ENCODE measurements around the gene TMEM145.
"Not testable (repeated sequence)": the region's sequence is repeated elsewhere in the genome, so short reads cannot be mapped to it uniquely, and the experiment has no call there.

The TMEM145 gene

GRCh38 chr19:42313096-42313839 is at the start of gene TMEM145:
Gene TMEM145, plus strand, starts transcription at chr19:42313309. Its CDS starts 68 bp downstream, at chr19:42313377.
- DNase-seq, result peak; percentile 62

- not testable (repeated sequence) for DNase-seq
Observed at GRCh38 chr19:42266105-42266504, 47.0 kb upstream of the TMEM145 start.

GRCh38 chr19:42266928-42267603 is 46.0 kb upstream of the TMEM145 start:
- not testable (repeated sequence) for DNase-seq

GRCh38 chr19:42267644-42268141 is 45.4 kb upstream of the TMEM145 start:
- DNase-seq, result no peak

- DNase-seq, result peak; percentile 100
Observed at GRCh38 chr19:42268142-42268703, 44.9 kb upstream of the TMEM145 start.

GRCh38 chr19:42268704-42269477 is 44.2 kb upstream of the TMEM145 start, which contains the start of gene CIC:
Gene CIC, plus strand, starts transcription at chr19:42269252. Its CDS starts 2,532 bp downstream, at chr19:42271784.
- DNase-seq, result peak; percentile 100

- DNase-seq, result peak; percentile 34
Observed at GRCh38 chr19:42269478-42270345, 43.4 kb upstream of the TMEM145 start.

GRCh38 chr19:42270346-42271044 is 42.6 kb upstream of the TMEM145 start:
- peak; percentile 55 for DNase-seq

GRCh38 chr19:42271045-42271419 is 42.1 kb upstream of the TMEM145 start:
- DNase-seq, result no peak

- DNase-seq, result peak; percentile 23
Observed at GRCh38 chr19:42271861-42272534, 41.1 kb upstream of the TMEM145 start.

- DNase-seq, result no peak
Observed at GRCh38 chr19:42272535-42272897, 40.6 kb upstream of the TMEM145 start.

GRCh38 chr19:42272989-42273406 is 40.1 kb upstream of the TMEM145 start:
- DNase-seq, result no peak

GRCh38 chr19:42273407-42274064 is 39.6 kb upstream of the TMEM145 start:
- DNase-seq, result peak; percentile 31

- DNase-seq, result peak; percentile 24
Observed at GRCh38 chr19:42274065-42274682, 38.9 kb upstream of the TMEM145 start.

GRCh38 chr19:42275103-42275502 is 38.0 kb upstream of the TMEM145 start:
- peak; percentile 22 for DNase-seq

GRCh38 chr19:42275517-42275916 is 37.6 kb upstream of the TMEM145 start:
- no peak for DNase-seq

GRCh38 chr19:42276284-42276683 is 36.8 kb upstream of the TMEM145 start:
- DNase-seq, result peak; percentile 27

- no peak for DNase-seq
Observed at GRCh38 chr19:42276821-42277220, 36.3 kb upstream of the TMEM145 start.

- peak; percentile 75 for DNase-seq
Observed at GRCh38 chr19:42277821-42278451, 35.2 kb upstream of the TMEM145 start.
